IPS DF 4.7 (cell line): ENCODE results near the gene KMT2A.

ENCODE experiments used
- DNase-seq: peaks from one replicate; pipeline ENCODE4 v3.0.0-alpha.2; 2013; ENCODE audit warnings: low spot score; ENCODE audit errors: extremely low read depth

The KMT2A gene

DNA sequence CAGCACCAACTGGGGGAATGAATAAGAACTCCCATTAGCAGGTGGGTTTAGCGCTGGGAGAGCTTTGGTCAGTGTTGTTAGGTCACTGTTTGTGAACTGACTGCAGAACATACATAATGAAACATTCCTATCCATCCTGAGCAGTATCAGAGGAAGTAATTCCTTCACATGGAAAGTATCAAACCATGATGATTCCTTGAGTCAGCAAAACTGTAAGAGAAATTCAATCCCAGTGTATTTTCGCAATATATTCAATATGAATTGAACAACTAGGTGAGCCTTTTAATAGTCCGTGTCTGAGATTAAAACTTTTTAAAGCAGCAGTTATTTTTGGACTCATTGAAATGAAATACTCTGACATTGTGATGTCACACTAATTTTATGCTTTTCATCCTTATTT, 48.1 kb downstream of the KMT2A start:
- DNase-seq: no peak

DNA sequence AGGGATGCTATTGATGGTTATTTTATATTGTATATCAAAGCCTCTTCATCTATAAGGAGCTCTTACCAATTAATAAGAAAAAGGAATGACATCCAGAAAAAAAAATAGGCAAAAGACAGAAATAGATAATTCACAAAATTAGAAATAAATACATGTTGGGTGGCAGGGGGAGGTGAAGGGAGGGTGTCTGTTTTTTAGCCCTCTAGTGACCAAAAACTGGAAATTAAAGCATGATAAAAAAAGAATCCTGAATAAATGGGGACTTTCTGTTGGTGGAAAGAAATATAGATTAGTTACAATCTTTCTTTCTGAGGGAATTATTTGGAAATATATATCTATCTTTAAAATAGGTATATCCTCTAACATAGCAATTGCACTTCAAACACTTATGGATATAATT, 49.0 kb downstream of the KMT2A start:
- no peak for DNase-seq

DNA sequence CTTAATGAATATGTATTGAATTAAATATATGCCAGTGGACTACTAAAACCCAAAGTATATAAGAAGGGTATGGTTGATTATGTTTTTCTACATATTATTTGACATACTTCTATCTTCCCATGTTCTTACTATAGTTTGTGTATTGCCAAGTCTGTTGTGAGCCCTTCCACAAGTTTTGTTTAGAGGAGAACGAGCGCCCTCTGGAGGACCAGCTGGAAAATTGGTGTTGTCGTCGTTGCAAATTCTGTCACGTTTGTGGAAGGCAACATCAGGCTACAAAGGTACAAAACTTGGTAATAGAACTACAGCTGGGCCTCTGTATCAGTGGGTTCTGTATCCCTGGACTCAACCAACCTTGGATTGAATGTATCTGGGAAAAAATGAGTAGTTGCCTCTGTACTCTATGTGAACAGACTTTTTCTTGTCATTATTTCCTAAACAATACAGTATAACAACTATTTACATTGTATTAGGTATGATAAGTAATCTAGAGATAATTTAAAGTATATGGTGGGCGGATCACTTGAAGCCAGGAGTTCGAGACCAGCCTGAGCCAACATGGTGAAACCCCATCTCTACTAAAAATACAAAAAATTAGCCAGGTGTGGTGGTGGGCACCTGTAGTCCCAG, 52.3 kb downstream of the KMT2A start:
- DNase-seq: peak; percentile 56

DNA sequence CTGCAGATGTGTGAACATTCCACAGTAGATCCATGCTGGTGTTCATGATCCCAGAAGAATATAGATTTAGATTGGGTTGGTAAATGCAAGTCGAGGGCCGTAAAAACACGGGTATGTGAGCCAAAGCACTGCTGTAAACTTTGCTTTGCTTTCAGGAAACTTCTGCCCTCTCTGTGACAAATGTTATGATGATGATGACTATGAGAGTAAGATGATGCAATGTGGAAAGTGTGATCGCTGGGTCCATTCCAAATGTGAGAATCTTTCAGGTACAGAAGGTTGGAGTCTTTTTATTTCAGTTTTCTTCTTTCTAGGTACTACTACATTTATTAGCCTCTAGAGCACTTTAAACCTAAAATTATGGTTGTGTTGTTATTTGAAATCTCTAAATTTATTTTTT, 54.7 kb downstream of the KMT2A start:
- DNase-seq: no peak

DNA sequence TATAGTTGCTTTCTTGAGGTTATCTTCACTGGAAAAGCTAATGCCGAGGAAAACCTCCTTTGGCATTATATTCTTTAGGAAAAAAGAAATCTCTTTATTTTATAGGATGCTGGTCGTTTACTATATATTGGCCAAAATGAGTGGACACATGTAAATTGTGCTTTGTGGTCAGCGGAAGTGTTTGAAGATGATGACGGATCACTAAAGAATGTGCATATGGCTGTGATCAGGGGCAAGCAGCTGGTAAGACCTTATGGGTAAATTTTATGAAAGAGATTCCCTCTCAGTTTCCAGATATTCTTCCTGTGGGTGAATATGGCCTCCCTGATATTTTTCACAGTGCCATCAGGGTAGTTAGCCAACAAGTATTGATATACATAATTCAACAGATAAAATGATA, 61.5 kb downstream of the KMT2A start:
- no peak for DNase-seq

DNA sequence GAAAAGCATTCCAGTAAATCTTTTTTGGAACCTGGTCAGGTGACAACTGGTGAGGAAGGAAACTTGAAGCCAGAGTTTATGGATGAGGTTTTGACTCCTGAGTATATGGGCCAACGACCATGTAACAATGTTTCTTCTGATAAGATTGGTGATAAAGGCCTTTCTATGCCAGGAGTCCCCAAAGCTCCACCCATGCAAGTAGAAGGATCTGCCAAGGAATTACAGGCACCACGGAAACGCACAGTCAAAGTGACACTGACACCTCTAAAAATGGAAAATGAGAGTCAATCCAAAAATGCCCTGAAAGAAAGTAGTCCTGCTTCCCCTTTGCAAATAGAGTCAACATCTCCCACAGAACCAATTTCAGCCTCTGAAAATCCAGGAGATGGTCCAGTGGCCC, 66.9 kb downstream of the KMT2A start:
- DNase-seq: no peak

DNA sequence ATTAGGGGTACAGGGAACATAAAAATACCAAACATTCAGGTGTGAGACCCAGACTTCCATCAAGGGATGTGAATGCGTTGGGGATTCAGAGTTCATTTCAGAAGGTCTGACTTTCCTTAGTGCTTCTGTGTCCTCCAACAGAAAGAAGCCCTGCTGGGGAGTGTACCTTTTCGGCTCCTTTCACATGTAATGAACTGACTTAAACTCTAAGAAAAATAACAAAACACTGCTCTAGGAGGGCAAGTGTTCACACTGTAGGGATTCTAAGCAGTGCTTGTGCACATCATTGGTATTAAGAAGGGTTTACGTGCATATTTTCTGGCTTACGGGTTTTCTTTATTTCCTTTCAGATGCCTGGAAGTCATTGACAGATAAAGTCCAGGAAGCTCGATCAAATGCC, 75.3 kb downstream of the KMT2A start:
- DNase-seq: no peak

DNA sequence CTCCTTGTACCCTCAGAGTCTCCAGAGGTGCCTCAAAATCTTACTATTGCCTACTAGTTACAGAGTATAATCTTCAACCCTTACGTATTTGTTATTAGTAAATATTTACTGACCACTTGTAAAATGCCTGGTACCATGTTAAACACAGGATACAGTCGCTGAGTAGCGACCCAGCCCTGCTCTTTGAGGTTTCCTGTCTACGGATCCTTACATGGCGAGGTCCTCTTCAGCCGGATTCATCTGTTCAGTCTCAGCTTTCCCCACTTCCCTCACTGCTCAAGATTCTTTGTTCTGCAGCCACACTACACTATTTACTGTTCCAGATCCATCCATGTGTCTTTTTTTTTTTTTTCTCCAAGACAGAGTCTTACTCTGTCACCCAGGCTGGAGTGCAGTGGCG, 77.8 kb downstream of the KMT2A start:
- DNase-seq: no peak

DNA sequence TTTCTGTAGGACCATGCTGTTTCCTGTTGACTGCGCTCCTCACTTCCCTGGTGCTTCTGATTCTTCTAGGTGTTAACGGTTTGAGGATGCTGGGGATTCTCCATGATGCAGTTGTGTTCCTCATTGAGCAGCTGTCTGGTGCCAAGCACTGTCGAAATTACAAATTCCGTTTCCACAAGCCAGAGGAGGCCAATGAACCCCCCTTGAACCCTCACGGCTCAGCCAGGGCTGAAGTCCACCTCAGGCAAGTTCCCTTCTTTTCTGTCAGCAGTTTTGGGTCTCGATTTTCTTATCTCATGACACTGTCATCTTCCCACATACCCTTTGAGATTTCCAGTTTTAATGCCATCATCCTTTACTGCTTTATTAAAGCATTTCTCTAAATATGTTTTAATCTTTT, 83.3 kb downstream of the KMT2A start:
- DNase-seq: no peak

DNA sequence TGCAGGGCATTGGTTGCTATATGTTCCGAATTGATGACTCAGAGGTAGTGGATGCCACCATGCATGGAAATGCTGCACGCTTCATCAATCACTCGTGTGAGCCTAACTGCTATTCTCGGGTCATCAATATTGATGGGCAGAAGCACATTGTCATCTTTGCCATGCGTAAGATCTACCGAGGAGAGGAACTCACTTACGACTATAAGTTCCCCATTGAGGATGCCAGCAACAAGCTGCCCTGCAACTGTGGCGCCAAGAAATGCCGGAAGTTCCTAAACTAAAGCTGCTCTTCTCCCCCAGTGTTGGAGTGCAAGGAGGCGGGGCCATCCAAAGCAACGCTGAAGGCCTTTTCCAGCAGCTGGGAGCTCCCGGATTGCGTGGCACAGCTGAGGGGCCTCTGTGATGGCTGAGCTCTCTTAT, 85.6 kb downstream of the KMT2A start:
- no peak for DNase-seq

DNA sequence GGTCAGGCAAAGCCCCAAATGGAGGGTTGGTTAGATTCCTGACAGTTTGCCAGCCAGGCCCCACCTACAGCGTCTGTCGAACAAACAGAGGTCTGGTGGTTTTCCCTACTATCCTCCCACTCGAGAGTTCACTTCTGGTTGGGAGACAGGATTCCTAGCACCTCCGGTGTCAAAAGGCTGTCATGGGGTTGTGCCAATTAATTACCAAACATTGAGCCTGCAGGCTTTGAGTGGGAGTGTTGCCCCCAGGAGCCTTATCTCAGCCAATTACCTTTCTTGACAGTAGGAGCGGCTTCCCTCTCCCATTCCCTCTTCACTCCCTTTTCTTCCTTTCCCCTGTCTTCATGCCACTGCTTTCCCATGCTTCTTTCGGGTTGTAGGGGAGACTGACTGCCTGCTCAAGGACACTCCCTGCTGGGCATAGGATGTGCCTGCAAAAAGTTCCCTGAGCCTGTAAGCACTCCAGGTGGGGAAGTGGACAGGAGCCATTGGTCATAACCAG, 86.3 kb downstream of the KMT2A start:
- no peak for DNase-seq

DNA sequence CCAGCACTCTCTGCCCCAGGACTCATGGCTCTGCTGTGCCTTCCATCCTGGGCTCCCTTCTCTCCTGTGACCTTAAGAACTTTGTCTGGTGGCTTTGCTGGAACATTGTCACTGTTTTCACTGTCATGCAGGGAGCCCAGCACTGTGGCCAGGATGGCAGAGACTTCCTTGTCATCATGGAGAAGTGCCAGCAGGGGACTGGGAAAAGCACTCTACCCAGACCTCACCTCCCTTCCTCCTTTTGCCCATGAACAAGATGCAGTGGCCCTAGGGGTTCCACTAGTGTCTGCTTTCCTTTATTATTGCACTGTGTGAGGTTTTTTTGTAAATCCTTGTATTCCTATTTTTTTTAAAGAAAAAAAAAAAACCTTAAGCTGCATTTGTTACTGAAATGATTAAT, 88.1 kb downstream of the KMT2A start:
- DNase-seq: no peak

DNA sequence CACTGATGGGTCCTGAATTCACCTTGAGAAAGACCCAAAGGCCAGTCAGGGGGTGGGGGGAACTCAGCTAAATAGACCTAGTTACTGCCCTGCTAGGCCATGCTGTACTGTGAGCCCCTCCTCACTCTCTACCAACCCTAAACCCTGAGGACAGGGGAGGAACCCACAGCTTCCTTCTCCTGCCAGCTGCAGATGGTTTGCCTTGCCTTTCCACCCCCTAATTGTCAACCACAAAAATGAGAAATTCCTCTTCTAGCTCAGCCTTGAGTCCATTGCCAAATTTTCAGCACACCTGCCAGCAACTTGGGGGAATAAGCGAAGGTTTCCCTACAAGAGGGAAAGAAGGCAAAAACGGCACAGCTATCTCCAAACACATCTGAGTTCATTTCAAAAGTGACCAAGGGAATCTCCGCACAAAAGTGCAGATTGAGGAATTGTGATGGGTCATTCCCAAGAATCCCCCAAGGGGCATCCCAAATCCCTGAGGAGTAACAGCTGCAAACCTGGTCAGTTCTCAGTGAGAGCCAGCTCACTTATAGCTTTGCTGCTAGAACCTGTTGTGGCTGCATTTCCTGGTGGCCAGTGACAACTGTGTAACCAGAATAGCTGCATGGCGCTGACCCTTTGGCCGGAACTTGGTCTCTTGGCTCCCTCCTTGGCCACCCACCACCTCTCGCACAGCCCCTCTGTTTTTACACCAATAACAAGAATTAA, 88.6 kb downstream of the KMT2A start:
- no peak for DNase-seq

DNA sequence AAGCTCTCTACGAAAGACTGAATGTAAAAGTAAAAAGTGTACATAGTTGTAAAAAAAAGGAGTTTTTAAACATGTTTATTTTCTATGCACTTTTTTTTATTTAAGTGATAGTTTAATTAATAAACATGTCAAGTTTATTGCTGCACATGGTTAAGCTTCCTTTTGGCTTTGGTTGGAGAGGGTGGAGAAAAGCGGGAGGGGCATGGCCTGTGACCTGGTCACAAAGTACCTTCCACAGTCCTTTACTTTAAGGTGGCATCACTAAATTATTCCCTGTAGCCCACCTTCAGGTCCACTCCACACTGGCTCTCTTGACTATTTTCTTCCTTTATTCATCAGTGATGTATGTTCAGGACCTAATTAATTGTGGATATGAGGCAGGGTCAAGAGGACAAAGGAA, 90.4 kb downstream of the KMT2A start:
- DNase-seq: no peak

DNA sequence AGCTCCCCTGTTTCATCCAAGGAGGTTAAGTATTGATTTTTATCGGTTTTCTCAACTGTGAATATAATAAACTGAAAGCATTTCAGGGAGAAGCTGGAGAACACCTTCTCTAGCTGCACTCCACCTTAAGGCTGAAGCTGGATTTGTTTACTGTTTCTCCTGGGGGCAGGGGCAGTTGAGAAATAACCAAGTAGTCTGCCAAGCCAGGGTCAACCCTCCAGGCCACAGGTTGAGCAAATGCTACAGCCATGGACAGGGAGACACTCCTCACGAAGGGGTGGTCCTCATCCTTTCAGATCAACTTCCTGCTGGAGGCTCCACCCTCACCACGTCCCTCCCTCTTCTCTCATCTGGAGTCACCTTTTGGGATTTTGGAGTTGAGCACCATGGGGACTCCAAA, 90.8 kb downstream of the KMT2A start, which contains the start of gene TTC36:
TTC36 (plus strand) TSS at position 366 of the 400 bp plus-strand sequence; CDS start at position 387, 21 bp downstream.
- no peak for DNase-seq

DNA sequence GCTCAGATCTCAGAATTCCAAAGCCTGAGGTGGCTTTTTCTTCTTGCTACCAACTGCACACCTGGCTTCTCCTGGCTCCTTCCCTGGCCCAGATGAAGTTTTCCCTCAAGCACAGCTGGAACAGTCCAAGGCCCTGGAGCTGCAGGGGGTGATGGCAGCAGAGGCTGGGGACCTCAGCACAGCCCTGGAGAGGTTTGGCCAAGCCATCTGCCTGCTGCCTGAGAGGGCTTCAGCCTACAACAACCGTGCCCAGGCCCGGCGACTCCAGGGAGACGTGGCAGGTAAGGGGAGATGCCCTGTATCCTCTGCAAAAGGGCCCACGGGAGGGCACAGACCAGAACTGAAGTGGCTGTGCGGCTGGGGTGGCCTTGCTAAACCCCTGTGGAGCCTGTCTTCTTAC, 92.2 kb downstream of the KMT2A start:
- DNase-seq: no peak

DNA sequence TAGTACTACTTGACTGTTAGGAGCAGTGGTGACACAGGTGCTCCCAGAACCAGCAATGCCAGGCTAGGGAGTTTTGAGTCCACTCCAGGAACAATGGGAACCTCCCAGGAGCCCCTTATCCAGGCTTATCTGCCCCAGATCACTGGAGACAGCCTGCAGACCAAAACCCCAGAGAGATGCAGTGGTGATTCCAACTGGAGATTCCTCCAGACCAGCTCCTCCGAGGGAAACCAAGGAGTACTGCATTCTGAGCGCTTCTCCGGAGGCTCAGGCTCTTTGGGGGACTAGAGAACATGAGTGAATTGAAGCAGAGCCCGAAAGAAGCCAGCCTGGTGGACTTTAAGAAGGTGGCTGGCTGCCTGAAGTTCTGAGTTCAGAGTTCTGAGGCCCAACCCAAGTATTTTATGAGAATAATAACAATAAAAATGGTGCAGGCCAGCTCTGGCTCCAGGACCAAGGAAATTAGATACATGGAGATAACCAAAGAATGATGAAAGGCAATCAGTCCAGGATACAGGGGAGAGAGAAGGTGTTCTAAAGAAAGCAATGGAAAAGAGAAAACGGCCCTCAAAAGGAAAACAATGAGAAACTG, 93.4 kb downstream of the KMT2A start:
- DNase-seq: no peak

DNA sequence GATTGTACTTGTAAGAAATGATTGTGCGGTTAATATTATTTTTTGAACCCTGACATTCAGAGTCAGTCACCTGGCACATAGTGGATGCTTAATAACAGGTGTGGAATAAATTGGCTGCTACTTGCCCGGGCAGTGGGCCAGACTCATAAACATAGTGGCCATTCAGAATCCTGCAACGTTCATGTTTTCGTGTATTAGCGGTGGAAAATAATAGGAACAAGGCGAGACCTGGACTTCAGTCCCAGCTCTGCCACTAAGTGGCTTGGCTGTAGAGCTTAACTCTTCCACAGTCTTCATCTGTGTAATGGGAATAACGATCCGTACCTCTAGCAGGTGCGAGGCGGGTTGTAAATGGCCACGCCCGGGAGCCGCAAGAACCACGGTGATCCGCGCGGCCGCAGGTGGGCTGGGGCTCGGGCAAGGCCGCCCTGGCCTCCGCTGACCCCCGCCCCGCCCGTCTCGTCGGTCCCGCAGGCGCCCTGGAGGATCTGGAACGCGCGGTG, 93.9 kb downstream of the KMT2A start:
- no peak for DNase-seq

DNA sequence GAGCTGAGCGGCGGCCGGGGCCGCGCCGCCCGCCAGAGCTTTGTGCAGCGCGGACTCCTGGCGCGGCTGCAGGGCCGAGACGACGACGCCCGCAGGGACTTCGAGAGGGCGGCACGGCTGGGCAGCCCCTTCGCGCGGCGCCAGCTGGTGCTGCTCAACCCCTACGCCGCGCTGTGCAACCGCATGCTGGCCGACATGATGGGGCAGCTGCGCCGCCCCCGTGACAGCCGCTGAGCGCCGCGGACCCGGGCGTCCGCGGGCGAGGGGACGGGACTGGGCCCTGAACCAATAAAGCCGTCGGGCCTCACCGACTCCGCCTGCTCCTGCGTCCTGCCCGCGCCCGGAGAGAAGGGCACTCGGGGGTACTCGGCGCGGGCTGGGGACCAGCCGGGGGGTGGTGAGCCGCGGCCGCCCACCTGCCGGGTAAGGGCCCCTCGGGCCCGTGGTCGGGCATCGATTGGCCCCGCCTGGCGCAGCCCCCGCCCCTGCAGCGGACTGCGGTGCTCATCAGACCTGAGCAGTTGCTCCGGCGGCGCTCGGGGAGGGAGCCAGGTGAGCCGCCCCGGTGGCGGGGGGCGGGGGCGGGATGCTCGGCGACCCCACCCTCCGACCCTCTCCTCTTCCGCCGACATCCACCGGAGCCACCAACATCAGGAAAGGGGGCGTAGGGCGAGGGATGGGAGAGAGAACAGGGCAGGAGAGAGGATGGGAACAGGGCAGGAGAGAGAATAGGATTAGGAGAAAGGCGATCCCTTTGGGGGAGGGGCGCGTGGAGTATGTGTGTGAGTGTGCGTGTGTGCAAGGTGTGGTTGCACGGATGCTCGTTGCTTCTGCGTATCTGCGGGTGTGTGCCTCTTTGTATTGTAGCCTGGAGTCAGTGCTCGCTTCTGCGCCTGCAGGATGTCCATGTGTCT, 94.6 kb downstream of the KMT2A start, which contains the start of gene TMEM25:
TMEM25 (plus strand) TSS at position 510 of the 914 bp plus-strand sequence. CDS start 610 bp downstream, outside the sequence.
- no peak for DNase-seq

DNA sequence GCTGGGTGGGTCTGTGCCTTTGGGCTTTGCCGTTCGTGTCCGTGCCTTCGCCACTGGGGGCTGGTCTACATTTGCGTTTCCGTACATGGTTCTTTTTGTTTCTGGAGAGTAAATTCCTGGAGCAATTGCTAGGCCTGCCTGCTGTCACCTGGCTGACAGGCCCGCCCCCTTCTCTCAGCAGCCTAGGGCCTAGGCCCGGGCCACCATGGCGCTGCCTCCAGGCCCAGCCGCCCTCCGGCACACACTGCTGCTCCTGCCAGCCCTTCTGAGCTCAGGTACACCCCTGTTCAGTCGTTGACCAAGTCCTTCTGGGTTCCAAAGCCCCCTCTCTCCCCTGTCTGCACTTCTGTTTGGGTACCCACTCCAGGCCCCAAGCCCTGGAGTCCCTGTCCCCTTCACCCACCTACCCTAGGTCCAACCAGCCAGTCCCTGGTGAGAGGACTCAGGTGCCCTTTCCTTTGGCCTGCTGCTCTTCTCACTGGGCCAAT, 95.3 kb downstream of the KMT2A start:
- no peak for DNase-seq

DNA sequence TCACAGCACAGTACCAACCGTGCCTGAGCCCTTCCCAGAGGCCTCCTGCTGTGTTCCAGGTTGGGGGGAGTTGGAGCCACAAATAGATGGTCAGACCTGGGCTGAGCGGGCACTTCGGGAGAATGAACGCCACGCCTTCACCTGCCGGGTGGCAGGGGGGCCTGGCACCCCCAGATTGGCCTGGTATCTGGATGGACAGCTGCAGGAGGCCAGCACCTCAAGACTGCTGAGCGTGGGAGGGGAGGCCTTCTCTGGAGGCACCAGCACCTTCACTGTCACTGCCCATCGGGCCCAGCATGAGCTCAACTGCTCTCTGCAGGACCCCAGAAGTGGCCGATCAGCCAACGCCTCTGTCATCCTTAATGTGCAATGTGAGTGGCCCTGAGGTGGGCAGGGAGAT, 95.8 kb downstream of the KMT2A start:
- DNase-seq: no peak
